SK-N-SH (cell line): Measurements from ENCODE around the gene ATP1B1.

ENCODE experiments used
- CTCF ChIP-seq: fragments of 200-600 bp; sonication (generic); IDR thresholded peaks from 2 replicates; pipeline ENCODE4 v1.6.1; 2017; ENCODE audit warnings: antibody characterized with exemption, mild to moderate bottlenecking, moderate library complexity
- EP300 ChIP-seq, 2 experiments: IDR thresholded peaks; 2 replicates each; pipeline versions ENCODE4 v1.4.0 to v1.6.1; 2012; ENCODE audit warnings: borderline replicate concordance in 1 of 2, low read depth in 1 of 2, low read length in 1 of 2
- MEF2A ChIP-seq: IDR thresholded peaks from 2 replicates; pipeline ENCODE4 v1.4.0; 2012; ENCODE audit warnings: low read depth, borderline replicate concordance
- NFIC ChIP-seq: IDR thresholded peaks from 2 replicates; pipeline ENCODE4 v1.4.0; 2012; ENCODE audit warnings: borderline replicate concordance
- POLR2AphosphoS5 ChIP-seq: IDR thresholded peaks from 2 replicates; pipeline ENCODE4 v1.6.1; 2012; ENCODE audit warnings: low read depth, low read length
- RCOR1 ChIP-seq: fragments of 150-350 bp; IDR thresholded peaks from 2 replicates; pipeline ENCODE4 v1.6.1; 2017; ENCODE audit warnings: antibody characterized with exemption, low read length
- RFX5 ChIP-seq: IDR thresholded peaks from 2 replicates; pipeline ENCODE4 v1.6.1; 2012; ENCODE audit warnings: mild to moderate bottlenecking, improper control_type of control experiment, low read length
- TAF1 ChIP-seq: IDR thresholded peaks from 2 replicates; pipeline ENCODE4 v1.6.1; 2012; ENCODE audit warnings: low read depth, mild to moderate bottlenecking, low read length, moderate library complexity, borderline replicate concordance
- TCF12 ChIP-seq: IDR thresholded peaks from 2 replicates; pipeline ENCODE4 v1.4.0; 2012
- USF2 ChIP-seq: fragments of 150-350 bp; IDR thresholded peaks from 2 replicates; pipeline ENCODE4 v1.6.1; 2017; ENCODE audit warnings: antibody characterized with exemption, low read length, low read depth, borderline replicate concordance
- TF ChIP-seq, protein P1 (sequence below): IDR thresholded peaks from 2 replicates; pipeline ENCODE4 v1.4.0; 2012; ENCODE audit warnings: low read depth, borderline replicate concordance
- TF ChIP-seq, protein P2 (sequence below): IDR thresholded peaks from 2 replicates; pipeline ENCODE4 v1.6.1; 2012; ENCODE audit warnings: mild to moderate bottlenecking, low read depth, low read length, moderate library complexity

DNA sequence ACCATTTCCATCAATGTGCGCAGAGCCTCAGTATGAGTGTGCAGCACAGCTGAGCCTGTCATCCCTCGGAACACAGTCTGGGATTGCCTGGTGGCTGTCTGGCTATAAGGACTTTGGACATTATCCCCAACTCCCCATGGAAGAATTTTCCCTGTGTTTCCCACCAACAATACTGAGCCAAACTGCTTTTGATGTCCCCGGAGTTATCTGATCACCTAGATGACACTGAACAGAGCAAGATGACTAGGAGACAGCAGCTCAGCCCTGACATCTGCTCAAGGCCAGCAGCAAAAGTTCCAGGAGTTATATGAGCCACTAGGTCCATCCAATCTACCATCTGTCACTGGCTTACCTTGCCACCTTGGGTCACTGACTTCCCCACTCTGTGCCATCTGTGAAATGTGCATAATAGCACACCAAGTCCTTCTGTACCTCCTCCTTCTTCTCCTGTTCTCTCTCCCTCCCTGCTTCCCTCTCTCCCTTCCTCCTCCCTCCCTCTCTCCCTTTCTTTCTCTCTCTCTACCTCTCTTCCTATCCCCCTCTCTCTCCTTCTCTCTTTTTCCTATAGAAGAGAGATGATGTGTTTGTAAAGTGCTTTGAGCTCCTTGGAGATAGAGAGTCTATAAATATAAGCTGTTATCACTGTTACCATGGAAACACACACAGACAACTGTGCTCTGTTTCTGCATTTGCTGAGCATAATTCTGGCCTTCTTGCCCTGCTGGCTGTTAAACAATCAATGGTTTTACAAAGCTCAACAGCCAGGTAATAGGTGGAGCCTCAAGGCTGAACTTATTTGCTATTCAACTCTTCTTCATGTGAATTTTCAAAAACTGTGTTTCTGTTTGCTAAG, 19.7 kb upstream of the ATP1B1 start:
- TF ChIP-seq CTCF = no peak
- no peak for TF ChIP-seq TAF1
- TF ChIP-seq RFX5 = peak; percentile 65; the same call in 1 of the 2 replicates
- TF ChIP-seq EP300 (IDR thresholded peaks at IDR 0.05; ENCODE audit: borderline replicate concordance in 1 of 2, low read depth in 1 of 2, low read length in 1 of 2) = no peak
- TF ChIP-seq, protein P1, sequence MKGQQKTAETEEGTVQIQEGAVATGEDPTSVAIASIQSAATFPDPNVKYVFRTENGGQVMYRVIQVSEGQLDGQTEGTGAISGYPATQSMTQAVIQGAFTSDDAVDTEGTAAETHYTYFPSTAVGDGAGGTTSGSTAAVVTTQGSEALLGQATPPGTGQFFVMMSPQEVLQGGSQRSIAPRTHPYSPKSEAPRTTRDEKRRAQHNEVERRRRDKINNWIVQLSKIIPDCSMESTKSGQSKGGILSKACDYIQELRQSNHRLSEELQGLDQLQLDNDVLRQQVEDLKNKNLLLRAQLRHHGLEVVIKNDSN = no peak
- TF ChIP-seq USF2 = no peak
- no peak for TF ChIP-seq POLR2AphosphoS5
- TF ChIP-seq, protein P2, sequence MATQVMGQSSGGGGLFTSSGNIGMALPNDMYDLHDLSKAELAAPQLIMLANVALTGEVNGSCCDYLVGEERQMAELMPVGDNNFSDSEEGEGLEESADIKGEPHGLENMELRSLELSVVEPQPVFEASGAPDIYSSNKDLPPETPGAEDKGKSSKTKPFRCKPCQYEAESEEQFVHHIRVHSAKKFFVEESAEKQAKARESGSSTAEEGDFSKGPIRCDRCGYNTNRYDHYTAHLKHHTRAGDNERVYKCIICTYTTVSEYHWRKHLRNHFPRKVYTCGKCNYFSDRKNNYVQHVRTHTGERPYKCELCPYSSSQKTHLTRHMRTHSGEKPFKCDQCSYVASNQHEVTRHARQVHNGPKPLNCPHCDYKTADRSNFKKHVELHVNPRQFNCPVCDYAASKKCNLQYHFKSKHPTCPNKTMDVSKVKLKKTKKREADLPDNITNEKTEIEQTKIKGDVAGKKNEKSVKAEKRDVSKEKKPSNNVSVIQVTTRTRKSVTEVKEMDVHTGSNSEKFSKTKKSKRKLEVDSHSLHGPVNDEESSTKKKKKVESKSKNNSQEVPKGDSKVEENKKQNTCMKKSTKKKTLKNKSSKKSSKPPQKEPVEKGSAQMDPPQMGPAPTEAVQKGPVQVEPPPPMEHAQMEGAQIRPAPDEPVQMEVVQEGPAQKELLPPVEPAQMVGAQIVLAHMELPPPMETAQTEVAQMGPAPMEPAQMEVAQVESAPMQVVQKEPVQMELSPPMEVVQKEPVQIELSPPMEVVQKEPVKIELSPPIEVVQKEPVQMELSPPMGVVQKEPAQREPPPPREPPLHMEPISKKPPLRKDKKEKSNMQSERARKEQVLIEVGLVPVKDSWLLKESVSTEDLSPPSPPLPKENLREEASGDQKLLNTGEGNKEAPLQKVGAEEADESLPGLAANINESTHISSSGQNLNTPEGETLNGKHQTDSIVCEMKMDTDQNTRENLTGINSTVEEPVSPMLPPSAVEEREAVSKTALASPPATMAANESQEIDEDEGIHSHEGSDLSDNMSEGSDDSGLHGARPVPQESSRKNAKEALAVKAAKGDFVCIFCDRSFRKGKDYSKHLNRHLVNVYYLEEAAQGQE = no peak
- TF ChIP-seq MEF2A = no peak
- no peak for TF ChIP-seq TCF12
- TF ChIP-seq NFIC = no peak
- TF ChIP-seq RCOR1 = no peak
